SK-N-SH (cell line): ENCODE data around the gene TMEM52B. TPM values are rescaled to one million over a fixed set of nuclear protein-coding genes. Genes with fewer than 3 reads are reported as not detected.

Experiments used
- CTCF ChIA-PET: fragments of 300-600, 350-600 bp; formaldehyde crosslinking; extraction: SDS; loops from one replicate; lab custom pipeline; 2021; lab: Yijun Ruan, JAX
- POLR2A ChIA-PET: fragments of 350-600 bp; sonication (Branson Sonifier 250); formaldehyde crosslinking; extraction: SDS; loops from one replicate; lab custom pipeline; 2020; ENCODE audit warnings: antibody characterized with exemption, inconsistent platforms; lab: Yijun Ruan, JAX
- DNase-seq: peaks from one replicate; pipeline ENCODE4 v3.0.0; 2012
- H2AFZ ChIP-seq: fragments of 200-600 bp; sonication (generic); 2 replicates; pipeline ENCODE4 v1.8.1; 2016; ENCODE audit warnings: antibody characterized with exemption, mild to moderate bottlenecking, low read depth
- H3F3A ChIP-seq: fragments of 200-600 bp; sonication (generic); replicated peaks from 2 replicates; pipeline ENCODE3; 2016; ENCODE audit warnings: antibody characterized with exemption, mild to moderate bottlenecking; ENCODE audit not compliant: insufficient read depth
- H3K27ac ChIP-seq, 2 experiments: fragments of 200-500 bp in 1 of 2; fragments of 200-600 bp in 1 of 2; sonication (Bioruptor generic) in 1 of 2; sonication (generic), shearing (Covaris generic) in 1 of 2; 2 replicates each; pipeline versions ENCODE4 v1.5.1 to v1.6.1; 2014 to 2016; ENCODE audit warnings: low read depth in 2 of 2, inconsistent platforms in 1 of 2, low read length in 1 of 2, mild to moderate bottlenecking in 1 of 2, mixed read lengths in 1 of 2
- H3K27me3 ChIP-seq: fragments of 200-600 bp; sonication (generic), shearing (Covaris generic); 2 replicates; pipeline ENCODE4 v1.6.1; 2016; ENCODE audit warnings: mixed run types; ENCODE audit not compliant: insufficient read depth
- H3K36me3 ChIP-seq, 2 experiments: fragments of 200-500 bp in 1 of 2; fragments of 200-600 bp in 1 of 2; sonication (Bioruptor generic) in 1 of 2; sonication (generic) in 1 of 2; replicated peaks in 1 of 2; 2 replicates each; pipeline versions ENCODE3 to v1.5.1; 2014 to 2016; ENCODE audit warnings: low read length in 1 of 2, mild to moderate bottlenecking in 1 of 2; ENCODE audit not compliant: insufficient read depth in 2 of 2, control insufficient read depth in 1 of 2
- H3K4me1 ChIP-seq, 2 experiments: fragments of 200-500 bp in 1 of 2; fragments of 200-600 bp in 1 of 2; sonication (Bioruptor generic) in 1 of 2; sonication (generic), shearing (Covaris generic) in 1 of 2; 2 replicates each; pipeline versions ENCODE4 v1.5.1 to v1.6.1; 2014 to 2016; ENCODE audit warnings: low read depth in 1 of 2, low read length in 1 of 2, mixed run types in 1 of 2; ENCODE audit not compliant: insufficient read depth in 2 of 2, control insufficient read depth in 1 of 2
- H3K4me2 ChIP-seq: fragments of 200-600 bp; sonication (generic), shearing (Covaris generic); 2 replicates; pipeline ENCODE4 v1.6.1; 2017; ENCODE audit warnings: mixed run types
- H3K4me3 ChIP-seq, 2 experiments: fragments of 200-500 bp in 1 of 2; fragments of 200-600 bp in 1 of 2; sonication (Bioruptor generic) in 1 of 2; sonication (generic), shearing (Covaris generic) in 1 of 2; 2 replicates each; pipeline versions ENCODE4 v1.5.1 to v1.8.1; 2014 to 2016; ENCODE audit warnings: low read depth in 2 of 2, inconsistent platforms in 1 of 2, low read length in 1 of 2, mild to moderate bottlenecking in 1 of 2, mixed read lengths in 1 of 2, moderate library complexity in 1 of 2
- H3K79me2 ChIP-seq: fragments of 200-600 bp; sonication (generic); 2 replicates; pipeline ENCODE4 v1.8.1; 2017; ENCODE audit warnings: mild to moderate bottlenecking; ENCODE audit not compliant: insufficient read depth
- H3K9ac ChIP-seq: fragments of 200-600 bp; sonication (generic); 2 replicates; pipeline ENCODE4 v1.6.1; 2017; ENCODE audit warnings: mixed run types
- H3K9me2 ChIP-seq: fragments of 200-600 bp; sonication (generic); 2 replicates; pipeline ENCODE4 v1.6.1; 2017; ENCODE audit warnings: mixed run types
- H3K9me3 ChIP-seq: fragments of 200-600 bp; sonication (generic); 2 replicates; pipeline ENCODE4 v1.6.1; 2017; ENCODE audit warnings: mixed run types, mild to moderate bottlenecking, moderate library complexity
- H4K20me1 ChIP-seq: fragments of 200-600 bp; sonication (generic); 2 replicates; pipeline ENCODE4 v1.6.1; 2017; ENCODE audit warnings: mild to moderate bottlenecking, mixed run types; ENCODE audit not compliant: insufficient read depth
- CTCF ChIP-seq: fragments of 200-600 bp; sonication (generic); IDR thresholded peaks from 2 replicates; pipeline ENCODE4 v1.6.1; 2017; ENCODE audit warnings: antibody characterized with exemption, mild to moderate bottlenecking, moderate library complexity
- ELF1 ChIP-seq: IDR thresholded peaks from 2 replicates; pipeline ENCODE4 v1.4.0; 2012
- EP300 ChIP-seq, 2 experiments: IDR thresholded peaks; 2 replicates each; pipeline versions ENCODE4 v1.4.0 to v1.6.1; 2012; ENCODE audit warnings: borderline replicate concordance in 1 of 2, low read depth in 1 of 2, low read length in 1 of 2
- EZH2phosphoT487 ChIP-seq: fragments of 200-600 bp; sonication (generic); IDR thresholded peaks from 2 replicates; pipeline ENCODE4 v1.6.1; 2017; ENCODE audit warnings: low read depth, mixed run types, mild to moderate bottlenecking, antibody characterized with exemption, moderate library complexity, borderline replicate concordance
- FOXM1 ChIP-seq: IDR thresholded peaks from 2 replicates; pipeline ENCODE4 v1.4.0; 2012; ENCODE audit warnings: low read depth, mild to moderate bottlenecking
- GABPA ChIP-seq: IDR thresholded peaks from 2 replicates; pipeline ENCODE4 v1.4.0; 2012; ENCODE audit warnings: low read depth, mild to moderate bottlenecking
- JUND ChIP-seq: IDR thresholded peaks from 2 replicates; pipeline ENCODE4 v1.4.0; 2012
- MAX ChIP-seq: IDR thresholded peaks from 2 replicates; pipeline ENCODE4 v1.4.0; 2012; ENCODE audit warnings: low read depth
- MEF2A ChIP-seq: IDR thresholded peaks from 2 replicates; pipeline ENCODE4 v1.4.0; 2012; ENCODE audit warnings: low read depth, borderline replicate concordance
- NRF1 ChIP-seq: IDR thresholded peaks from 2 replicates; pipeline ENCODE4 v1.6.1; 2012; ENCODE audit warnings: low read depth, mild to moderate bottlenecking, low read length
- PBX3 ChIP-seq: IDR thresholded peaks from 2 replicates; pipeline ENCODE4; 2012
- RAD21 ChIP-seq: IDR thresholded peaks from 2 replicates; pipeline ENCODE4 v1.6.1; 2012; ENCODE audit warnings: mild to moderate bottlenecking, low read length
- RFX5 ChIP-seq: IDR thresholded peaks from 2 replicates; pipeline ENCODE4 v1.6.1; 2012; ENCODE audit warnings: mild to moderate bottlenecking, improper control_type of control experiment, low read length
- RXRA ChIP-seq: IDR thresholded peaks from 2 replicates; pipeline ENCODE4 v1.4.0; 2012; ENCODE audit warnings: low read depth, mild to moderate bottlenecking, borderline replicate concordance
- SIN3A ChIP-seq: IDR thresholded peaks from 2 replicates; pipeline ENCODE4 v1.6.1; 2012; ENCODE audit warnings: low read depth, mild to moderate bottlenecking, low read length, moderate library complexity, borderline replicate concordance
- TAF1 ChIP-seq: IDR thresholded peaks from 2 replicates; pipeline ENCODE4 v1.6.1; 2012; ENCODE audit warnings: low read depth, mild to moderate bottlenecking, low read length, moderate library complexity, borderline replicate concordance
- TCF12 ChIP-seq: IDR thresholded peaks from 2 replicates; pipeline ENCODE4 v1.4.0; 2012
- TEAD4 ChIP-seq: IDR thresholded peaks from 2 replicates; pipeline ENCODE4 v1.4.0; 2012; ENCODE audit warnings: mild to moderate bottlenecking, borderline replicate concordance; ENCODE audit not compliant: insufficient read depth
- WGBS: methylation state at CpG from one replicate; pipeline ENCODE4 v1.1.6; 2017; ENCODE audit warnings: low lambda C conversion rate; 5-methylcytosine and 5-hydroxymethylcytosine counted together
- polyA plus RNA-seq, 3 experiments: library from polyadenylated mRNA; depleted of rRNA; stranded (reverse); fragments of >200 nt; gene quantifications; 2 replicates each; pipeline ENCODE4 v1.2.3, GENCODE V29; 2012

The TMEM52B gene
- polyA plus RNA-seq, 1 of the 3 experiments (the other 2 are of a cell fraction) = not detected

DNA sequence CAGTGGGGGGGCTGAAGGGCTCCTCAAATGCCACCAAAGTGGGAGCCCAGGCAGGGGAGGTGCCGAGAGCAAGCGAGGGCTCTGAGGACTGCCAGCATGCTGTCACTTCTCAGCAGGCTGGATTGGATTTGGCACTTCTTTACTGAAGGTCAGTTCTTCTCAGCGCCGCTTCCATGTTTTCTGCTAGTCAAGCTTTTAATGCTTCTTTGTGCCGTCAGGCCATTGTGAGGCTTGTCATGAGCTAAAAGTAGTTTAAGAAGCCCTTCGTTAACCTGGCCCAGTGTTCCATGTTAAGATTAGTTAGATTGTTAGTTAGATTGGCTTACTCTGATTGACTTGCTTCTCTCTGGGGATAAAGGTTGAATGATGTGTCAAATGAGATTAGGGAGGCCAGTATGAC is 47.3 kb downstream of the TMEM52B start:
- CTCF ChIA-PET = no interaction called here
- TF ChIP-seq RFX5 (no peak), MEF2A (no peak), RXRA (no peak)
- TF ChIP-seq, all 33 proteins: peak for 0
- POLR2A ChIA-PET = no interaction called here

GRCh38 chr12:10226731-10227130 is 47.9 kb downstream of the TMEM52B start:
- Histone ChIP-seq H3K4me2 (no peak overlapping the region), H3K9me2 (no peaks in the 10 kb centered on the region), H4K20me1 (no peaks in the 10 kb centered on the region), H3F3A (no peaks in the 10 kb centered on the region), H3K9me3 (no peaks in the 10 kb centered on the region), H2AFZ (no peak overlapping the region), H3K36me3 (peaks cover 4 to 8% of the 10 kb centered on the region in 2 experiments), H3K27me3 (no peaks in the 10 kb centered on the region), H3K79me2 (no peaks in the 10 kb centered on the region)
- WGBS = 6% methylated on average over 1 of the region's 1 CpG
- POLR2A ChIA-PET = no interaction called here
- TF ChIP-seq MAX (no peak), RFX5 (no peak), JUND (no peak), TAF1 (no peak), TCF12 (no peak), EP300 (IDR thresholded peaks at IDR 0.05; ENCODE audit: borderline replicate concordance in 1 of 2, low read depth in 1 of 2, low read length in 1 of 2) (no peak), TEAD4 (no peak), NRF1 (no peak)
- TF ChIP-seq, all 33 proteins: peak for 0
- DNase-seq = no peak
- Histone ChIP-seq H3K9ac (no peak overlapping the region), H3K4me3 (no peak overlapping the region), H3K27ac (no peak overlapping the region), H3K4me1 (no peaks in the 10 kb centered on the region)
- CTCF ChIA-PET = interaction anchor here (1.0 to 1.6 kb wide), 2 partner anchors 9 to 336 kb away, joined by 3 to 9 read pairs; no protein-coding TSS in a partner anchor

More for the DNA sequence above, 47.3 kb downstream of the TMEM52B start:
- Histone ChIP-seq H3K36me3 (peaks cover 4 to 14% of the 10 kb centered on the region in 2 experiments), H3K4me3 (no peak overlapping the region), H3K27ac (no peak overlapping the region), H4K20me1 (no peaks in the 10 kb centered on the region), H3F3A (no peaks in the 10 kb centered on the region), H3K4me1 (no peaks in the 10 kb centered on the region), H3K79me2 (no peaks in the 10 kb centered on the region), H3K4me2 (no peak overlapping the region), H3K9me3 (no peaks in the 10 kb centered on the region), H2AFZ (no peak overlapping the region), H3K27me3 (no peaks in the 10 kb centered on the region), H3K9me2 (no peaks in the 10 kb centered on the region), H3K9ac (no peak overlapping the region)
- no peak for DNase-seq
- 88% methylated on average over 4 of the region's 6 CpGs for WGBS

- no peak overlapping the region for H3K9ac ChIP-seq
- no peaks in the 10 kb centered on the region for H3K9me3 ChIP-seq
- H3K27ac ChIP-seq = no peak overlapping the region
- WGBS = 21% methylated on average over 1 of the region's 1 CpG
- ChIA-PET CTCF (interaction anchor here (1.0 to 1.6 kb wide), 2 partner anchors 8 to 335 kb away, joined by 3 to 9 read pairs; no protein-coding TSS in a partner anchor), POLR2A (no interaction called here)
- no peaks in the 10 kb centered on the region for H3F3A ChIP-seq
- H4K20me1 ChIP-seq = no peaks in the 10 kb centered on the region
- H3K36me3 ChIP-seq = peaks cover 3 to 4% of the 10 kb centered on the region in 2 experiments
- no peak overlapping the region for H3K4me3 ChIP-seq
- H3K27me3 ChIP-seq = no peaks in the 10 kb centered on the region
- no peak for DNase-seq
- no peaks in the 10 kb centered on the region for H3K4me1 ChIP-seq
- H3K9me2 ChIP-seq = no peaks in the 10 kb centered on the region
- H2AFZ ChIP-seq = no peak overlapping the region
- H3K79me2 ChIP-seq = no peaks in the 10 kb centered on the region
- no peak overlapping the region for H3K4me2 ChIP-seq
- TF ChIP-seq NRF1 = no peak
- no peak for TF ChIP-seq FOXM1
- no peak for TF ChIP-seq GABPA
- TF ChIP-seq ELF1 = no peak
- TF ChIP-seq EZH2phosphoT487 = no peak
- no peak for TF ChIP-seq CTCF
- no peak for TF ChIP-seq TAF1
- TF ChIP-seq JUND = no peak
- TF ChIP-seq PBX3 = no peak
- no peak for TF ChIP-seq EP300 (IDR thresholded peaks at IDR 0.05; ENCODE audit: borderline replicate concordance in 1 of 2, low read depth in 1 of 2, low read length in 1 of 2)
- no peak for TF ChIP-seq RAD21
- no peak for TF ChIP-seq MAX
- TF ChIP-seq SIN3A = no peak
- TF ChIP-seq RXRA = no peak
Observed at GRCh38 chr12:10227648-10228047, 48.8 kb downstream of the TMEM52B start.
